ENCODE data around the gene HSBP1L1. TPM values are rescaled to one million over a fixed set of nuclear protein-coding genes. Genes with fewer than 3 reads are reported as not detected.

The HSBP1L1 gene
- total and polyA plus RNA-seq, 2 donors (not counting 3 experiments of a cell fraction or from before 2014, with no cell fraction given), result 5.2 to 7.1 TPM

DNA sequence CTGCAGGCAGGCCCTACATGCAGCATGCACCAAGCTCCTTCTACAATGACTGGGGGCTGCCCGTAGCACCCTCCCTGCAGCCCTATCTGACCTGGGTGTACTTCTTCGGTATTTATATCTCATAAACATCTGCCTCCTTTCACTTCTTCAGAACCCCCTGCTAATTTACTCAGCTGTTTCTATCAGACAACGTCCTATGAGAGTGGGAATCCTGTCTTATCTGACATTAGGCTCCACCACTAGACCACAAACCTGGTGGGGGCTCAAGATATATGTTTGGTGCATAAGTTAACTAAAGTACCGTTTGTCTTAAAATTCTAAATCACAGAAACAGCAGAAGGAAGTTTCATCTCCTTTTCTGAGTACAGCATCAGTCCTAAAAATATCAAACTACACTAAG is 10.6 kb downstream of the HSBP1L1 start:
- Histone ChIP-seq H3K4me3 (replicated peaks in 1 of 3; ENCODE audit: insufficient read depth in 1 of 3, low read depth in 1 of 3, low read length in 3 of 3) (no peak overlapping the region), H3K9me1 (replicated peaks; ENCODE audit: control insufficient read depth, extremely low read depth, insufficient read depth, low read length) (no peaks in the 10 kb centered on the region), H2AFZ (ENCODE audit: low read depth, low read length) (no peak overlapping the region), H3K9ac (replicated peaks; ENCODE audit: extremely low read depth, insufficient read depth, low read length) (no peak overlapping the region), H3K9me3 (replicated peaks; ENCODE audit: control insufficient read depth, insufficient read depth, low read length) (no peaks in the 10 kb centered on the region), H3K27ac (ENCODE audit: insufficient read depth, low read depth, low read length) (no peak overlapping the region), H3K4me1 (ENCODE audit: control insufficient read depth, extremely low read depth, insufficient read depth, low read length) (no peaks in the 10 kb centered on the region), H3K4me2 (ENCODE audit: insufficient read depth, low read length) (no peak overlapping the region), H3K36me3 (ENCODE audit: control insufficient read depth in 2 of 2, extremely low read depth in 1 of 2, insufficient read depth in 2 of 2, low read length in 2 of 2) (peaks cover 2 to 19% of the 10 kb centered on the region in 2 experiments), H3K27me3 (ENCODE audit: control insufficient read depth in 2 of 2, insufficient read depth in 2 of 2, low read length in 2 of 2) (no peaks in the 10 kb centered on the region), H3K79me2 (ENCODE audit: control insufficient read depth, insufficient read depth, low read length) (peaks cover 66% of the 10 kb centered on the region), H4K20me1 (replicated peaks; ENCODE audit: control insufficient read depth, extremely low read depth, insufficient read depth, low read length) (no peaks in the 10 kb centered on the region)
- DNase-seq (ENCODE audit: low read depth, low spot score), result no peak
- ChIA-PET POLR2A (no interaction called here), CTCF (no interaction called here)
- TF ChIP-seq, protein P1, sequence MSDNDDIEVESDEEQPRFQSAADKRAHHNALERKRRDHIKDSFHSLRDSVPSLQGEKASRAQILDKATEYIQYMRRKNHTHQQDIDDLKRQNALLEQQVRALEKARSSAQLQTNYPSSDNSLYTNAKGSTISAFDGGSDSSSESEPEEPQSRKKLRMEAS (IDR thresholded peaks at IDR 0.05; ENCODE audit: insufficient read depth, insufficient read length), result no peak
- TF ChIP-seq MYC (IDR thresholded peaks at IDR 0.05; ENCODE audit: low read depth, low read length), result no peak
- no peak for TF ChIP-seq FOS (IDR thresholded peaks at IDR 0.05; ENCODE audit: borderline replicate concordance, insufficient read depth, low read length)
- TF ChIP-seq POLR2A (IDR thresholded peaks at IDR 0.05; ENCODE audit: low read depth, low read length), result no peak
- no peak for TF ChIP-seq POLR2AphosphoS5 (IDR thresholded peaks at IDR 0.05; ENCODE audit: insufficient read depth, low read depth, low read length)
- TF ChIP-seq EZH2 (IDR thresholded peaks at IDR 0.05; ENCODE audit: borderline replicate concordance, low read depth, low read length, severe bottlenecking), result no peak
- no peak for TF ChIP-seq JUN (IDR thresholded peaks at IDR 0.05; ENCODE audit: borderline replicate concordance, insufficient read depth, insufficient read length, low read depth)
- TF ChIP-seq GATA2 (IDR thresholded peaks at IDR 0.05; ENCODE audit: insufficient read depth, insufficient read length, low read depth, low read length), result no peak
- TF ChIP-seq, protein P2, sequence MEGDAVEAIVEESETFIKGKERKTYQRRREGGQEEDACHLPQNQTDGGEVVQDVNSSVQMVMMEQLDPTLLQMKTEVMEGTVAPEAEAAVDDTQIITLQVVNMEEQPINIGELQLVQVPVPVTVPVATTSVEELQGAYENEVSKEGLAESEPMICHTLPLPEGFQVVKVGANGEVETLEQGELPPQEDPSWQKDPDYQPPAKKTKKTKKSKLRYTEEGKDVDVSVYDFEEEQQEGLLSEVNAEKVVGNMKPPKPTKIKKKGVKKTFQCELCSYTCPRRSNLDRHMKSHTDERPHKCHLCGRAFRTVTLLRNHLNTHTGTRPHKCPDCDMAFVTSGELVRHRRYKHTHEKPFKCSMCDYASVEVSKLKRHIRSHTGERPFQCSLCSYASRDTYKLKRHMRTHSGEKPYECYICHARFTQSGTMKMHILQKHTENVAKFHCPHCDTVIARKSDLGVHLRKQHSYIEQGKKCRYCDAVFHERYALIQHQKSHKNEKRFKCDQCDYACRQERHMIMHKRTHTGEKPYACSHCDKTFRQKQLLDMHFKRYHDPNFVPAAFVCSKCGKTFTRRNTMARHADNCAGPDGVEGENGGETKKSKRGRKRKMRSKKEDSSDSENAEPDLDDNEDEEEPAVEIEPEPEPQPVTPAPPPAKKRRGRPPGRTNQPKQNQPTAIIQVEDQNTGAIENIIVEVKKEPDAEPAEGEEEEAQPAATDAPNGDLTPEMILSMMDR (IDR thresholded peaks at IDR 0.05; ENCODE audit: extremely low read depth in 1 of 2, insufficient read depth in 1 of 2, low read depth in 1 of 2, low read length in 2 of 2), result no peak
- no peak for FAIRE-seq
- dilution Hi-C loops (cut with MboI; ENCODE audit: extremely low pct_ligation_motif_present, low sequenced_read_pairs), result no loop called here
- intact Hi-C loops (cut with micrococcal nuclease), result no loop called here
- BruUV-seq (replicated peaks), result no TSS peak
